Cardiac fibroblast (primary cell): ENCODE measurements around the gene SUCO.

ENCODE experiments used
- DNase-seq, 2 donors: peaks; one replicate each; pipeline versions ENCODE4 v3.0.0 to v3.0.0-alpha.2; 2010; ENCODE audit warnings: low read depth in 2 of 2
- H3K4me3 ChIP-seq, 2 donors: replicated peaks in 1 of 2; 1 replicate in 1 of 2; 2 replicates in 1 of 2; pipeline ENCODE4 v1.5.1; 2011; ENCODE audit warnings: low read depth in 2 of 2, low read length in 2 of 2, mild to moderate bottlenecking in 2 of 2, moderate library complexity in 1 of 2
- CTCF ChIP-seq: IDR thresholded peaks from one replicate; pipeline ENCODE4 v1.5.1; 2011; ENCODE audit warnings: low read depth, mild to moderate bottlenecking, low read length, inconsistent platforms

Gene SUCO

GRCh38 chr1:172602706-172603105 lies 69.8 kb downstream of the SUCO start:
- no peak overlapping the region for H3K4me3 ChIP-seq
- no peak for DNase-seq
- TF ChIP-seq CTCF: no peak

DNA sequence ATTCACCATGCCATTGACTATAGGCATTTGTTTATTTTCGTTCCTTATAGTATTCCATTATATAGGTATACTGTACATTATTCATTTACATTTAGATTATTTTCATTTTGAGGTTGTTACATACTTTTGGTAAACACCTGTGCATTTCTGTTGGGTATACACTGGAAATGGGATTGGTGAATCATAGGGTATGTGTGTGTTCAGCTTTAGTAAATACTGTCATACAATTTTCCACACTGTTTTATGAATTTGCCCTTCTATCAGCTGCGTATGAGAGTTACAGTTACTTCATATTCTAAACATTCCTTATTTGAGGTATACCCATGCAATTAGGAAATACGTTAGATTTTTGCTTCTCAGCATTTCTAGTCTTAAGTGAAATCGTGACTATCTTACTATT lies 70.9 kb downstream of the SUCO start:
- no peak for DNase-seq
- no peak overlapping the region for H3K4me3 ChIP-seq
- TF ChIP-seq CTCF: no peak

GRCh38 chr1:172605641-172606040 lies 72.7 kb downstream of the SUCO start:
- H3K4me3 ChIP-seq: no peak overlapping the region
- TF ChIP-seq CTCF: no peak
- DNase-seq: no peak

DNA sequence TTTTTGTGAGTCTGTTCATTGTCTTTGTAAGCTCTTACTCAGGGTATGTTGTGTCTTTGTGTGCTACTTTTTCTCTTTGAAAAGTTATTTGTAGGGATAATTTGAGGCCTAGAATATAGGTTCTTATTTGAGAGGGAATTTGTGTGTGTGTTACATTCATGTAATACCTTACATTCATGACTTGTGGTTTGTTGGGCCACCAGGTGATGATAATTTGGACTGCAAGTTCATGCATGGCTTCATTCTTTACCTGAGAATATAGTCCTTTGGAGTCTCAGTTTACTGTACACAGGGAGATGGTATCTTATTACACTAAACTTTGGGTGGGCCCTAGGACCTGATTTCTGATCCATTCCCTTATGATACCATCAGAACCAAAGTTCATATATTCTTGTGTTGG lies 74.2 kb downstream of the SUCO start:
- DNase-seq: no peak
- TF ChIP-seq CTCF: no peak
- H3K4me3 ChIP-seq: no peak overlapping the region

DNA sequence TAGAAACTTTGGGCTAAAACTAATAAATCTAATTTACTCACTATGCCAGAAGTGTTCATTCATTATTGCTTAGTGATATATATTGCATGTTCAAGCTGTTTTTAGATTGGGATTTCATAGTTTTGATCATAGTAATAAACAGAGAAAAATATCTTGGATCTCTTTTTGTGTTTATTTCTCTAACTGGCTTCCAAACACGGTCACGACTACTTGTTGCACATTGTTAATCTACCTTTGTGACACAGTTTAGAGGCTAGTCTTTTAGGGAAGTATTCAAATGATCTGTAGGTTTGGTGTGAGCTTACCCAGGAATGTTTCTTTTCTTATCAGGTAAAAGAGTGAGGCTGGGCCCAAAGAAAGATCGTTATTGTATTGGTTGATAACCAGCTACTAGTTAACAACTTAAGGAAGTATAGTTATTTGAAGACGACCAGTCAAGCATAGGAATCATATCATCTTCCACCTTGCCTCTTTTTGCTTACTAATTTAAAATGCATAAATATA lies 75.2 kb downstream of the SUCO start:
- TF ChIP-seq CTCF: no peak
- no peak for DNase-seq
- H3K4me3 ChIP-seq: no peak overlapping the region

DNA sequence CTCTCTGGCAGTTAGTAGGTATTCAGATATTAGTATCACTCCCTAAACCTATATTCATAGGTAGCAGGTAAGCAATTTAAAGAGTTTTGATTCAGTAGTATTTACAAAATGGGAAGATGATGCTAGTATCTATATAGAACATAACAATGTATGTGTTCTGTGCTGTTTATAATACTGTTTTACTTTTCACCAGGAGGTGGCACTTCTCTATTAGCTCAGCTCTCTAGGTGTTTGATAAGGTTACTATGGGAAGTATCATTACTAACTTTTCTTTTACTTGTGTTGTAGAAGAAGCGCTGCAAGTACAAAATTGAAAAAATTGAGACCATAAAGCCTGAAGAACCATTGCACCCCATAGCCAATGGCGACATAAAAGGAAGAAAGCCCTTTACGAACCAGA lies 76.6 kb downstream of the SUCO start:
- H3K4me3 ChIP-seq: no peak overlapping the region
- DNase-seq: peak; percentile 45 to 46
- peak; percentile 22 for TF ChIP-seq CTCF

DNA sequence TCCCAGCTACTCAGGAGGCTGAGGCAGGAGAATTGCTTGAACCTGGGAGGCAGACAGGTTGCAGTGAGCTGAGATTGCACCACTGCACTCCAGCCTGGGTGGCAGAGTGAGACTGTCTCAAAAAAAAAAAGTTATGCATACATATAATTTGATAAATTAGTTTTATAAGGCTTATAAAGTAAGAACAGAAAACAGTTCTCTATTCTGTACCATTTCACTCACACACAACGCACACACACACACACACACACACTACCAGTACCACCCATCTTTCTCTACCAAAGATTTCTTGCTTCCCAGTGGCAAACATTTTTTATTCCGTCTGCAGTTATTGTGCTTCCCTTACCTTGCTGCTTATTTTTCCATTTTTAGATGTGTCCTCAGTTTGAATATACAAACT lies 79.5 kb downstream of the SUCO start:
- no peak overlapping the region for H3K4me3 ChIP-seq
- TF ChIP-seq CTCF: no peak
- DNase-seq: no peak
